Measurements from ENCODE around the gene OR52B6. TPM values are rescaled to one million over a fixed set of nuclear protein-coding genes. Genes with fewer than 3 reads are reported as not detected.

The OR52B6 gene
- total and polyA plus RNA-seq, 4 experiments from 2014 or later: not detected

DNA sequence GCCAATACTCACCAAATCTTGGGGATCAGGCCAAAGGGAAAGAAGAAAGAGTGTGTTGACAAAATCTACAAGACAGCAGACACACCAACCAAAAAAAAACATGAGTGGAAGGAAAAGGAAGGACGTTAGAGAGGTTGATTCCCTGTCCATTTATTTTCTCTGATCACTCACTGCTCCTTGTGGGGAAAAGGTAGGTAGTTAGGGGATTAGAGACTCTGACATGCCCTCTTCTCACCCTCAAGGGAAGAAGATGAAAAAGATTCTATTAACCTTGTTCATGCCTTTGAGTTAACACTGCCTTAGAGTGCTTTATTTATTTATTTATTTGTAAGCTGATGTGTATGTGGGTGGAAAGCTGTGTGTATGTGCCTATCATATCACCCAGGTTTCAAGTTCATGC, 32.2 kb upstream of the OR52B6 start, which contains the start of gene OR52H1:
OR52H1 (minus strand) TSS at position 101 of the 400 bp plus-strand sequence. CDS start 3,035 bp downstream, outside the sequence.
- H3K27me3 Mint-ChIP-seq: peaks cover 4 to 12% of the 10 kb centered on the region in 2 donors
- DNase-seq: no peak
- no peak within 1 kb of the TSS for H3K4me3 Mint-ChIP-seq
- H3K27ac ChIP-seq (ENCODE audit: low read depth, low read length): no peak within 1 kb of the TSS
- no peaks in the 10 kb centered on the region for H3K36me3 Mint-ChIP-seq
- no peaks in the 10 kb centered on the region for H3K9me3 ChIP-seq (ENCODE audit: control insufficient read depth in 1 of 2, low read length in 2 of 2)
- intact Hi-C loops (cut with micrococcal nuclease): no loop called here
- H3K36me3 ChIP-seq (ENCODE audit: insufficient read depth, low read length): no peaks in the 10 kb centered on the region
- no peak within 1 kb of the TSS for H3K4me3 ChIP-seq (ENCODE audit: low read length in 2 of 2)
- H3K4me1 ChIP-seq (ENCODE audit: insufficient read depth, low read length): no peaks in the 10 kb centered on the region
- H3K27ac Mint-ChIP-seq: no peak within 1 kb of the TSS
- POLR2A ChIA-PET (ENCODE audit: partially characterized antibody): no interaction called here
- H3K4me1 Mint-ChIP-seq: no peaks in the 10 kb centered on the region
- H3K9me3 Mint-ChIP-seq: peaks cover 0 to 3% (median 0%) of the 10 kb centered on the region in 8 donors
- no peaks in the 10 kb centered on the region for H3K27me3 ChIP-seq (ENCODE audit: insufficient read depth, low read length)
- CTCF ChIA-PET (ENCODE audit: partially characterized antibody): no interaction called here

DNA sequence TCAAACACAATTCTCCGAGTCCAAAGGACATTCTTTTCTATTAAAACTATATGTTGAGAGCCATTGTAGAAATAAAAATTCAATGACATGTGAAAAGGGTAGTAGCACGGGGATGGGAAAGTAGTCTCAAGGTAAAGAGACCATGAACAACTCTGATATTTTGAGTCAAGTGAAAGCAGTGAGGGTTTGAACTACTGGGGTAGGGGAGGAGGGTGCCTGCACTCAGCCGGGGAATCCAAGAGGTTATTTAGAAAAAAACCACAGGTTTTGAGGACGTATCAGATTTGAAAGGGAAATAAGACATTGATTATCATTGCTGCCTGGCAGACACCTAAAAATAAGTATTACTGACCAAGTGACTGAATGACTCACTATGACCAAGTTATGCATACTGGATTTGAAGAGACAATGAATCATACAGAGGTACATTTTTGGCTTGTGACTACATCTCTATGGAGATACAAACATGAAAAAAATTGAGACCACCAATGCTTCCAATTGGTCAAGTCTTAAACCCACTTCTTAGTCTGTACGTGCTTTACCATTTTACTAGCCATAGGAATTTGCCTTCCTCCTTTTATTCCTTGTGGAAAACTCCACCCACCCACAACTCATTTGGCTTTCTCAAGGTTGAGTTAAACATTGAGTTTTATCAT, 30.1 kb upstream of the OR52B6 start:
- H3K36me3 ChIP-seq (ENCODE audit: insufficient read depth, low read length): no peaks in the 10 kb centered on the region
- no peaks in the 10 kb centered on the region for H3K4me1 ChIP-seq (ENCODE audit: insufficient read depth, low read length)
- Mint-ChIP-seq H3K27ac (no peak overlapping the region), H3K27me3 (peaks cover 4 to 12% of the 10 kb centered on the region in 2 donors), H3K4me3 (no peak overlapping the region), H3K4me1 (no peaks in the 10 kb centered on the region), H3K9me3 (peaks cover 0 to 3% (median 0%) of the 10 kb centered on the region in 8 donors), H3K36me3 (no peaks in the 10 kb centered on the region)
- POLR2A ChIA-PET (ENCODE audit: partially characterized antibody): no interaction called here
- no peak overlapping the region for H3K4me3 ChIP-seq (ENCODE audit: low read length in 2 of 2)
- intact Hi-C loops (cut with micrococcal nuclease): no loop called here
- no peak overlapping the region for H3K27ac ChIP-seq (ENCODE audit: low read depth, low read length)
- DNase-seq: no peak
- CTCF ChIA-PET (ENCODE audit: partially characterized antibody): no interaction called here
- no peaks in the 10 kb centered on the region for H3K9me3 ChIP-seq (ENCODE audit: control insufficient read depth in 1 of 2, low read length in 2 of 2)
- no peaks in the 10 kb centered on the region for H3K27me3 ChIP-seq (ENCODE audit: insufficient read depth, low read length)

GRCh38 chr11:5553343-5553742, 27.3 kb upstream of the OR52B6 start:
- H3K36me3 ChIP-seq (ENCODE audit: insufficient read depth, low read length): no peaks in the 10 kb centered on the region
- Mint-ChIP-seq H3K27me3 (peaks cover 5 to 12% of the 10 kb centered on the region in 2 donors), H3K36me3 (no peaks in the 10 kb centered on the region), H3K4me1 (no peaks in the 10 kb centered on the region), H3K27ac (no peak overlapping the region), H3K4me3 (no peak overlapping the region), H3K9me3 (peaks cover 0 to 3% (median 0%) of the 10 kb centered on the region in 8 donors)
- no peak for DNase-seq
- ChIA-PET CTCF (ENCODE audit: partially characterized antibody) (no interaction called here), POLR2A (ENCODE audit: partially characterized antibody) (no interaction called here)
- intact Hi-C loops (cut with micrococcal nuclease): no loop called here
- no peaks in the 10 kb centered on the region for H3K4me1 ChIP-seq (ENCODE audit: insufficient read depth, low read length)
- no peaks in the 10 kb centered on the region for H3K9me3 ChIP-seq (ENCODE audit: control insufficient read depth in 1 of 2, low read length in 2 of 2)
- H3K4me3 ChIP-seq (ENCODE audit: low read length in 2 of 2): no peak overlapping the region
- no peak overlapping the region for H3K27ac ChIP-seq (ENCODE audit: low read depth, low read length)
- no peaks in the 10 kb centered on the region for H3K27me3 ChIP-seq (ENCODE audit: insufficient read depth, low read length)

DNA sequence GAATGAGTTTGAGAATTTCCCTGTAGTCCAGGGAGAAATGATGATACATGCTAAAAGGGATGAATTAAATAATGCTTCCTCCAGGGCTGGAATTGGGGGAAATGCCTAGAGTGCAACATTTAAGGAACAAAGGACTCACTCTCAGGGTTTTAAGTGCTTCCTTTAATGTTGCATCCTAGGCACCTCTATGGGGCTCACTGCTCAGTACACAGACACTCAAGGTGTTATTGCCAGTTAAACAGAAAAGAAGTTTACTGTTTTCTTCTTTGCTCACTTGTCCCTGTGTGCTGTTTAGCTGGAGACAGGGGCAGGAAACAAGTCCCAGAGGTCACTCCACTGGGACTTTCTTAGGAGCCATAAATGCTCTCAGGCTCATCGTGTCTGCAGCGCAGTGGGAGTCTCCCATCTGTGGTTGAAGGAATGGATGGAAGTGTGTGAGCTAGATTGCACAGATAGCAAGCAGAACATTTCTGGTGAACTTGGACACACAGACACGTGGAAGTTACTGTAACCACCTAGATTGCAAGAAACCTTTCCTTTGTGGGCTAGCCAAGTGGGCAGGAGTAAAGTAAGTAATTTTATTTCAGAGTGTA, 24.0 kb upstream of the OR52B6 start:
- H3K36me3 ChIP-seq (ENCODE audit: insufficient read depth, low read length): no peaks in the 10 kb centered on the region
- no peaks in the 10 kb centered on the region for H3K9me3 ChIP-seq (ENCODE audit: control insufficient read depth in 1 of 2, low read length in 2 of 2)
- no peaks in the 10 kb centered on the region for H3K27me3 ChIP-seq (ENCODE audit: insufficient read depth, low read length)
- H3K36me3 Mint-ChIP-seq: no peaks in the 10 kb centered on the region
- H3K4me1 ChIP-seq (ENCODE audit: insufficient read depth, low read length): no peaks in the 10 kb centered on the region
- H3K27ac ChIP-seq (ENCODE audit: low read depth, low read length): no peak overlapping the region
- H3K4me1 Mint-ChIP-seq: no peaks in the 10 kb centered on the region
- no peak overlapping the region for H3K27ac Mint-ChIP-seq
- peaks cover 3 to 7% of the 10 kb centered on the region in 2 donors for H3K27me3 Mint-ChIP-seq
- H3K4me3 Mint-ChIP-seq: no peak overlapping the region
- no peak overlapping the region for H3K4me3 ChIP-seq (ENCODE audit: low read length in 2 of 2)
- intact Hi-C loops (cut with micrococcal nuclease): no loop called here
- no peak for DNase-seq
- ChIA-PET CTCF (ENCODE audit: partially characterized antibody) (no interaction called here), POLR2A (ENCODE audit: partially characterized antibody) (no interaction called here)
- H3K9me3 Mint-ChIP-seq: peaks cover 0 to under 1% (median 0%) of the 10 kb centered on the region in 8 donors

GRCh38 chr11:5557751-5558150, 22.9 kb upstream of the OR52B6 start:
- Mint-ChIP-seq H3K27me3 (peaks cover 2% of the 10 kb centered on the region in 2 donors), H3K4me3 (no peak overlapping the region), H3K4me1 (no peaks in the 10 kb centered on the region), H3K27ac (no peak overlapping the region), H3K9me3 (no peaks in the 10 kb centered on the region), H3K36me3 (no peaks in the 10 kb centered on the region)
- ChIA-PET CTCF (ENCODE audit: partially characterized antibody) (no interaction called here), POLR2A (ENCODE audit: partially characterized antibody) (no interaction called here)
- Histone ChIP-seq H3K4me1 (ENCODE audit: insufficient read depth, low read length) (no peaks in the 10 kb centered on the region), H3K9me3 (ENCODE audit: control insufficient read depth in 1 of 2, low read length in 2 of 2) (no peaks in the 10 kb centered on the region), H3K27me3 (ENCODE audit: insufficient read depth, low read length) (no peaks in the 10 kb centered on the region), H3K4me3 (ENCODE audit: low read length in 2 of 2) (no peak overlapping the region), H3K27ac (ENCODE audit: low read depth, low read length) (no peak overlapping the region), H3K36me3 (ENCODE audit: insufficient read depth, low read length) (no peaks in the 10 kb centered on the region)
- no peak for DNase-seq
- intact Hi-C loops (cut with micrococcal nuclease): no loop called here

- no peak overlapping the region for H3K27ac Mint-ChIP-seq
- H3K27me3 ChIP-seq (ENCODE audit: insufficient read depth, low read length): no peaks in the 10 kb centered on the region
- no peaks in the 10 kb centered on the region for H3K36me3 Mint-ChIP-seq
- H3K36me3 ChIP-seq (ENCODE audit: insufficient read depth, low read length): no peaks in the 10 kb centered on the region
- no peak overlapping the region for H3K4me3 Mint-ChIP-seq
- POLR2A ChIA-PET (ENCODE audit: partially characterized antibody): no interaction called here
- H3K9me3 Mint-ChIP-seq: peaks cover 0 to 6% (median 2%) of the 10 kb centered on the region in 8 donors
- no peak overlapping the region for H3K27ac ChIP-seq (ENCODE audit: low read depth, low read length)
- CTCF ChIA-PET (ENCODE audit: partially characterized antibody): no interaction called here
- DNase-seq: no peak
- intact Hi-C loops (cut with micrococcal nuclease): no loop called here
- peaks cover 3 to 5% of the 10 kb centered on the region in 2 donors for H3K27me3 Mint-ChIP-seq
- no peaks in the 10 kb centered on the region for H3K9me3 ChIP-seq (ENCODE audit: control insufficient read depth in 1 of 2, low read length in 2 of 2)
- H3K4me3 ChIP-seq (ENCODE audit: low read length in 2 of 2): no peak overlapping the region
- H3K4me1 Mint-ChIP-seq: peaks cover 0 to 5% (median 4%) of the 10 kb centered on the region in 4 donors
- H3K4me1 ChIP-seq (ENCODE audit: insufficient read depth, low read length): no peaks in the 10 kb centered on the region
Observed at GRCh38 chr11:5564259-5565019, 16.2 kb upstream of the OR52B6 start.

GRCh38 chr11:5574654-5575053, 6.0 kb upstream of the OR52B6 start:
- DNase-seq: no peak
- no peaks in the 10 kb centered on the region for H3K36me3 ChIP-seq (ENCODE audit: insufficient read depth, low read length)
- ChIA-PET CTCF (ENCODE audit: partially characterized antibody) (no interaction called here), POLR2A (ENCODE audit: partially characterized antibody) (no interaction called here)
- Mint-ChIP-seq H3K36me3 (no peaks in the 10 kb centered on the region), H3K27me3 (peaks cover 0 to 4% of the 10 kb centered on the region in 2 donors), H3K9me3 (no peaks in the 10 kb centered on the region), H3K4me1 (no peaks in the 10 kb centered on the region), H3K27ac (no peak overlapping the region), H3K4me3 (no peak overlapping the region)
- no peaks in the 10 kb centered on the region for H3K4me1 ChIP-seq (ENCODE audit: insufficient read depth, low read length)
- H3K9me3 ChIP-seq (ENCODE audit: control insufficient read depth in 1 of 2, low read length in 2 of 2): no peaks in the 10 kb centered on the region
- H3K27me3 ChIP-seq (ENCODE audit: insufficient read depth, low read length): no peaks in the 10 kb centered on the region
- H3K27ac ChIP-seq (ENCODE audit: low read depth, low read length): no peak overlapping the region
- intact Hi-C loops (cut with micrococcal nuclease): no loop called here
- H3K4me3 ChIP-seq (ENCODE audit: low read length in 2 of 2): no peak overlapping the region
